Astrocyte (in vitro differentiated cells and primary cell): ENCODE measurements around the gene USP14.

ENCODE experiments used
- CTCF ChIP-seq: IDR thresholded peaks from 2 replicates; pipeline ENCODE4 v1.5.1; 2011; ENCODE audit warnings: low read depth, mild to moderate bottlenecking, inconsistent platforms, low read length, moderate library complexity; ENCODE audit not compliant: insufficient read depth
- EZH2 ChIP-seq: IDR thresholded peaks from 2 replicates; pipeline ENCODE4 v1.6.1; 2012; ENCODE audit warnings: mild to moderate bottlenecking, low read length, inconsistent platforms; ENCODE audit not compliant: insufficient read depth

- TF ChIP-seq CTCF (no peak), EZH2 (no peak)
Measured at GRCh38 chr18:158128-159036, at the start of gene USP14.
